Mucosa of stomach (tissue), 1 donor: Measurements from ENCODE around the gene GON4L.
A peak's percentile ranks its signal among the peaks of the same experiment; 100 is the strongest.
"Not testable (repeated sequence)": the region's sequence is repeated elsewhere in the genome, so short reads cannot be mapped to it uniquely, and the experiment has no call there.

Experiments
- H3K27me3 ChIP-seq: one replicate; pipeline ENCODE4 v1.7.0; 2013; ENCODE audit warnings: mild to moderate bottlenecking, low read length; ENCODE audit not compliant: control insufficient read depth, insufficient read depth
- H3K36me3 ChIP-seq: one replicate; pipeline ENCODE4 v1.7.0; 2013; ENCODE audit warnings: low read length; ENCODE audit not compliant: control insufficient read depth, insufficient read depth
- H3K4me1 ChIP-seq: one replicate; pipeline ENCODE4 v1.7.0; 2013; ENCODE audit warnings: mild to moderate bottlenecking, low read length; ENCODE audit not compliant: control insufficient read depth, insufficient read depth
- H3K4me3 ChIP-seq: one replicate; pipeline ENCODE4 v1.7.0; 2013; ENCODE audit warnings: low read length
- H3K9ac ChIP-seq: one replicate; pipeline ENCODE4 v1.7.0; 2013; ENCODE audit warnings: mild to moderate bottlenecking, low read length, moderate library complexity
- H3K9me3 ChIP-seq: one replicate; pipeline ENCODE4 v1.7.0; 2013; ENCODE audit warnings: mild to moderate bottlenecking, low read length, moderate library complexity; ENCODE audit not compliant: control insufficient read depth
- donor health status: Pancreatic carcinoma.

GON4L gene, protein sequence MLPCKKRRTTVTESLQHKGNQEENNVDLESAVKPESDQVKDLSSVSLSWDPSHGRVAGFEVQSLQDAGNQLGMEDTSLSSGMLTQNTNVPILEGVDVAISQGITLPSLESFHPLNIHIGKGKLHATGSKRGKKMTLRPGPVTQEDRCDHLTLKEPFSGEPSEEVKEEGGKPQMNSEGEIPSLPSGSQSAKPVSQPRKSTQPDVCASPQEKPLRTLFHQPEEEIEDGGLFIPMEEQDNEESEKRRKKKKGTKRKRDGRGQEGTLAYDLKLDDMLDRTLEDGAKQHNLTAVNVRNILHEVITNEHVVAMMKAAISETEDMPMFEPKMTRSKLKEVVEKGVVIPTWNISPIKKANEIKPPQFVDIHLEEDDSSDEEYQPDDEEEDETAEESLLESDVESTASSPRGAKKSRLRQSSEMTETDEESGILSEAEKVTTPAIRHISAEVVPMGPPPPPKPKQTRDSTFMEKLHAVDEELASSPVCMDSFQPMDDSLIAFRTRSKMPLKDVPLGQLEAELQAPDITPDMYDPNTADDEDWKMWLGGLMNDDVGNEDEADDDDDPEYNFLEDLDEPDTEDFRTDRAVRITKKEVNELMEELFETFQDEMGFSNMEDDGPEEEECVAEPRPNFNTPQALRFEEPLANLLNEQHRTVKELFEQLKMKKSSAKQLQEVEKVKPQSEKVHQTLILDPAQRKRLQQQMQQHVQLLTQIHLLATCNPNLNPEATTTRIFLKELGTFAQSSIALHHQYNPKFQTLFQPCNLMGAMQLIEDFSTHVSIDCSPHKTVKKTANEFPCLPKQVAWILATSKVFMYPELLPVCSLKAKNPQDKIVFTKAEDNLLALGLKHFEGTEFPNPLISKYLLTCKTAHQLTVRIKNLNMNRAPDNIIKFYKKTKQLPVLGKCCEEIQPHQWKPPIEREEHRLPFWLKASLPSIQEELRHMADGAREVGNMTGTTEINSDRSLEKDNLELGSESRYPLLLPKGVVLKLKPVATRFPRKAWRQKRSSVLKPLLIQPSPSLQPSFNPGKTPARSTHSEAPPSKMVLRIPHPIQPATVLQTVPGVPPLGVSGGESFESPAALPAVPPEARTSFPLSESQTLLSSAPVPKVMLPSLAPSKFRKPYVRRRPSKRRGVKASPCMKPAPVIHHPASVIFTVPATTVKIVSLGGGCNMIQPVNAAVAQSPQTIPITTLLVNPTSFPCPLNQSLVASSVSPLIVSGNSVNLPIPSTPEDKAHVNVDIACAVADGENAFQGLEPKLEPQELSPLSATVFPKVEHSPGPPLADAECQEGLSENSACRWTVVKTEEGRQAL (N-terminal part only)

DNA sequence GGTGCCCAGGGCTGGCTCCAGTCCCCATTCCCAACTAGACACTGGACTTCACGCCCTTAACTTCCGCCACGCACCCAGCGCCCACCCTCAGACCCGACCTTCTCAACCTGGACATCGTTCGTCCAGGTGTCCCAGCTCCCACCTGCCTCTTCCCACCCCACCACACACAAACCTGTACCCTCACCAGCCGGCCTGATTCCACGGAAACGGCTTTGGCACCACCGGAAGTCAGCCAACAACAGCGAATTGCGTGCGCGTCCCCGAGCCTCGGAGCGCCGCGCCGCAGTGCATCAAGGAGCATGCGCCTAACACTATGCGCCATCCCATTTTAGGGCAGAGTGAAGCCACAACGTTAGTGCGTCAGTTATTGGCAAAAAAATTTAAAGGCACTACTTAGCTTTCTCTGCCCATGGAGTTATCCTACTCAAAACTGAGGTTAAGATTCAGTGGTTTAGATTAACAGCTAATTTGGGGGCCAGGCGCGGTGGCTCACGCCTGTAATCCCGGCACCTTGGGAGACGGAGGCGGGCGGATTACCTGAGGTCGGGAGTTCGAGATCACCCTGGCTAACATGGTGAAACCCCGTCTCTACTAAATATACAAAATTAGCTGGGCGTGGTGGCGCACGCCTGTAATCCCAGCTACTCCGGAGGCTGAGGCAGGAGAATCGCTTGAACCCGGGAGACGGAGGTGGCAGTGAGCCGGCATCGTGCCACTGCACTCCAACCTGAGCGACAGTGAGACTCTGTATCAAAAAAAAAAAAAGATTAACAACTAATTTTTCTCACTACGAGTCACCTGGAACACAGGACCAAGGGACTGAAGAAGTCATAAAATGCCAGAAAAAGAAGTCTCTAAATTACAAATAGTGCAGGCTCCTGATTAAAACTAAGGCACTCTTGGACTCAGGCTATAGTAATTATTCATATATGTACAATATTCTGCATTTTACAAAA is at the start of gene GON4L:
TSS of gene GON4L (minus strand) at position 240 of the 956 bp plus-strand sequence. CDS start 3,434 bp downstream, outside the sequence.
- Histone ChIP-seq H3K9ac (peak within 1 kb of the TSS; percentile 85), H3K4me1 (peaks cover 21% of the 10 kb centered on the region), H3K4me3 (peak within 1 kb of the TSS; percentile 68), H3K27me3 (peaks cover 11% of the 10 kb centered on the region), H3K9me3 (no peaks in the 10 kb centered on the region), H3K36me3 (no peaks in the 10 kb centered on the region)

DNA sequence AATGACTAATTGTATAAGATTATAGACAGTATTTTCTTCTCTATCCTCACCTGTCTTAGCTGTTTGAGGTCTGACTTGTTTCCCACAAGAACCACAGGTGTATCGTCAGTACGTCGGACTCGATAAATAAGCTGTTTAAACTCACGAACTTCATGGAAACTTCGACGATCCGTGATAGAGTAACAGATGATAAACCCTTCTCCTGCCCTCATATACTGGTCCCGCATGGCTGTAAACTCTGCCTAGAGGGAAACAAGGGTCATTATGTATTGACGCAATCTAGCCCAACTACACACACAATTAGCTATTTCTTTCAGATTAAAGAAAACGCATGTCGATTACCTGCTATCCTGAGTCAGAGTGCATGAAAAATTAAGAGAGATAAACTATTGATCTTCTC is 47.2 kb upstream of the GON4L start:
- Histone ChIP-seq H3K4me1 (peaks cover under 1% of the 10 kb centered on the region), H3K4me3 (no peak overlapping the region), H3K9me3 (no peaks in the 10 kb centered on the region), H3K9ac (no peak overlapping the region), H3K36me3 (no peaks in the 10 kb centered on the region), H3K27me3 (no peaks in the 10 kb centered on the region)

DNA sequence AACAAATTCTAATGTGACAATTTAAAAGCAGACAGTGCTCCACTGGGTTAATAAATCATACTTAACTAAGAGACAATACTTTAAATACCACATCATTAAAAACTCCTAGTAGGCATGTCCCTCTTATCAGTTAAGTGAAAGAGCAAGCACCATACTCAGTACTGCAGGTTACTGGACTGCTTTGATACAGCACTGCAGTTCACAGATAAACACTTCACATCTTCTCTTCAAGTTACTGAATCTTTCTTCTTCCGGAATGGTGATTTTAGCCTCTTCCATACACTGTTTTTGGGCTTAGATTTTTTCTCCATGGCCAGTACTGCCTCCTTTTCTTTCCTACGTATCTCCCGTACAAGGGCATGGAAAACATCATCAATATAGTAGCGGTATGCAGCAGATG is 43.1 kb upstream of the GON4L start:
- Histone ChIP-seq H3K4me1 (no peaks in the 10 kb centered on the region), H3K27me3 (no peaks in the 10 kb centered on the region), H3K9ac (no peak overlapping the region), H3K9me3 (no peaks in the 10 kb centered on the region), H3K36me3 (no peaks in the 10 kb centered on the region), H3K4me3 (no peak overlapping the region)

DNA sequence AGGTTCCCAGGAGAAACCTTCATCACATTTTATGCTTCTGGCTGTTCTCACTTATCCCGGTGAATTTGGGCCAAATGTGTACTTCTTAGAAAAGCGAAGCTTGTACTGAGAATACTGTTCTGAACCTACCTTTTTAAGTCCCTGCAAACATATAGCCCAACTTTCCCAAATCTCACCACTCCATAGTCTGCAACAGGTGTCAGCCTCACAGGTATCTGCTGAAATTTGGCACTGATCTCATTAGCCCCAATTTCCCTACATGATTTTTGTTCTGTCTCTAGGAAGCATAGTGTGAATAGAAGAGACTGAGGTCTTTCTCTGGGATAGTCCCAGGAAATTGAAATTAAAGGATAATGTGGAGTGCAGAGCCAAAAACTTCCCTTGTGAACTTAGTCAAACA is 42.7 kb upstream of the GON4L start:
- Histone ChIP-seq H3K9me3 (no peaks in the 10 kb centered on the region), H3K9ac (no peak overlapping the region), H3K27me3 (no peaks in the 10 kb centered on the region), H3K36me3 (no peaks in the 10 kb centered on the region), H3K4me3 (no peak overlapping the region), H3K4me1 (no peaks in the 10 kb centered on the region)

DNA sequence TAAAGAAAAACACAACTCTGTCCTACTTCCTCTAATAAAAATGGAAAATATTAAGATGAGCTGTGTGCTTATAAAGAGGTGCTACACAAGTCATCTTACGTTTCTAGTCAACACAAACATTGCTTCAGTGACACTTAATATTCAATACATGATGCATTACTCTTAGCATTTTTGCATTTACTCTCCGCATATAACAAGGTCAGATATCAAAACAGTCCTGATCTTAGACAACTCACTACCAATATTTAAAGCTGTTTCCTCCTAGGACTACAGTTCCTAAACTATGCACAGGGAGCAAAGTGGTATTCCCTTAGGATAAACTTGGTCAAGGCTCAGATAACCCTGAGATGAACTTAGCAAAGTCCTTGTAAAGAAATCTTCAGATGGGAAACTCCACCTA is 41.9 kb upstream of the GON4L start:
- H3K36me3 ChIP-seq: no peaks in the 10 kb centered on the region
- H3K4me1 ChIP-seq: no peaks in the 10 kb centered on the region
- H3K27me3 ChIP-seq: no peaks in the 10 kb centered on the region
- no peak overlapping the region for H3K9ac ChIP-seq
- H3K9me3 ChIP-seq: no peaks in the 10 kb centered on the region
- H3K4me3 ChIP-seq: no peak overlapping the region

DNA sequence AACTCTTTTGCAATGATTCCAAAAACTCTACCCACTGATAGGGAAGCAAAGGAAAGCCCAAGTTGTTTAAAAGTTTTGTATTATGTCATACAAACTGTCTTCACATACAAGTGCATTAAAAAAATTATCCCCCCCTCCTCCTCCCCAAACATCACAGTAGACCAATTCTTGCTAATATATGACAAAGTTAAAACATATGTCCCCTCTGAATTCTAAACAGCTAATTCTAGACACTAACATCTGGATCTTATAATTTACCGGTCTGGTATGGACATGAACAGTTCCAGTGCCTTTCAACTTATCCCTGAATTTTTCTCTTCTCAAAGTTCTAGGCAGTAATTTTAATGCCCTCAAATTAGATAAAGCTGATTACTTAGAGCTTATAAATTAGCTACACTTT is 40.7 kb upstream of the GON4L start:
- Histone ChIP-seq H3K9ac (no peak overlapping the region), H3K27me3 (no peaks in the 10 kb centered on the region), H3K4me3 (no peak overlapping the region), H3K36me3 (no peaks in the 10 kb centered on the region), H3K4me1 (no peaks in the 10 kb centered on the region), H3K9me3 (no peaks in the 10 kb centered on the region)

DNA sequence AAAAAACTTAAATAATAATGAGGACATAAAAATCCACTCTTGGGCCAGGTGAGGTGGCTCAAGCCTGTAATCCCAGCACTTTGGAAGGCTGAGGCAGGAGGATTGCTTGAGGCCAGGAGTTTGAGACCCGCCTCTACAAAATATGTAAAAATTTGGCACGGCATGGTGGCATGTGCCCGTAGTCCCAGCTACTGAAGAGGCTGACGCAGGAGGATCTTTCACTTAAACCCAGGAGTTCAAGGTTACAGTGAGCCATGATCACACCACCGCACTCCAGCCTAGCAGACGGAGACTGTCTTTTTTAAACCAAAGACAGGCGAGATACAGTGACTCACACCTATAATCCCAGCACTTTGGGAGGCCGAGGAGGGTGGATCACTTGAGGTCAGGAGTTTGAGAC is 39.5 kb upstream of the GON4L start:
- H3K36me3 ChIP-seq, H3K9me3 ChIP-seq, H3K4me3 ChIP-seq, H3K9ac ChIP-seq, H3K27me3 ChIP-seq, H3K4me1 ChIP-seq: not testable (repeated sequence)

DNA sequence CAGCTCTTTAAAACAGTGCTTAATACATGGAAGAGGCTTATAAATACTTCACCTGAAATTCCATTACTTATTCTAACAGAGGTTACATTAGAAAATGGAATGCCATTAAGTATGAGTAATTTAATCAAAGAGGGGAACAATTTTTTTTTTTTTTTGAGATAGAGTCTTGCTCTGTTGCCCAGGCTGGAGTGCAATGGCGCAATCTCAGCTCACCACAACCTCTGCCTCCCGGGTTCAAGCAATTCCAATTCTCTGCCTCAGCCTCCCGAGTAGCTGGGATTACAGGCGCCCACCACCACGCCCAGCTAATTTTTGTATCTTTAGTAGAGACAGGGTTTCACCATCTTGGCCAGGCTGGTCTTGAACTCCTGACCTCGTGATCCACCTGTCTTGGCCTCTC is 38.6 kb upstream of the GON4L start:
- H3K4me3 ChIP-seq, H3K9me3 ChIP-seq, H3K9ac ChIP-seq, H3K4me1 ChIP-seq, H3K36me3 ChIP-seq, H3K27me3 ChIP-seq: not testable (repeated sequence)

DNA sequence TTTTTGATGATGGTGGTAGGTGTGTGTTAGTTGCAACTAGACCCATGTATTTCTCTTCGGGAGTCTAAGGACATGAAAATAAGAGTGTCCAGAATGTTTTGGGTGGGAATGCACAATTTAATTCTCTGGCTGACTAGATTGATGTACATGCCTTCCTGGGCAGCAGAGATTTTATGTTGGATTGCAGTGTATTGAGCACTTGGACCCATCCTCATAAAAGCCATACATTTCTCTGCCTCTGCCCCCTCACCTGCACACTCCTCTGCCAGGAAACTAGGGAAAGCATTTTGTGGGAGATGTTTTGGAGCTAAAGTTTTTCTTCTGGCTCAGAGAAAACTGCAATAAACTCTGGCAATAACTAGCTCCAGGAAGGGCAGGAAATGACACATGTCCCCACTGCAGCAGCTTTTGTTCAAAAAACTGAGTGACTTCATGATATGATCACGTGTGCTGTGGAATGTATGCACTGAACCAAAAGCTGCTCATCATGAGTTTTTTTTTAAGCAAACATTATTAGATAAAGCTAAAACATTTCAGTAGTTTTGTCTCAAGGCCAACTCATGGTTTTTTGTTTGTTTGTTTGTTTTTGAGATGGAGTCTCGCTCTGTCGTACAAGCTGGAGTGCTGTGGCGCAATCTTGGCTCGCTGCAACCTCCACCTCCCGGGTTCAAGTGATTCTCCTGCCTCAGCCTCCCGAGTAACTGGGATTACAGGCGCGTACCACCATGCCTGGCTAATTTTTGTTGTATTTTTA is 36.6 kb upstream of the GON4L start:
- no peaks in the 10 kb centered on the region for H3K27me3 ChIP-seq
- H3K9ac ChIP-seq: no peak overlapping the region
- H3K36me3 ChIP-seq: no peaks in the 10 kb centered on the region
- no peaks in the 10 kb centered on the region for H3K9me3 ChIP-seq
- H3K4me1 ChIP-seq: no peaks in the 10 kb centered on the region
- H3K4me3 ChIP-seq: no peak overlapping the region

DNA sequence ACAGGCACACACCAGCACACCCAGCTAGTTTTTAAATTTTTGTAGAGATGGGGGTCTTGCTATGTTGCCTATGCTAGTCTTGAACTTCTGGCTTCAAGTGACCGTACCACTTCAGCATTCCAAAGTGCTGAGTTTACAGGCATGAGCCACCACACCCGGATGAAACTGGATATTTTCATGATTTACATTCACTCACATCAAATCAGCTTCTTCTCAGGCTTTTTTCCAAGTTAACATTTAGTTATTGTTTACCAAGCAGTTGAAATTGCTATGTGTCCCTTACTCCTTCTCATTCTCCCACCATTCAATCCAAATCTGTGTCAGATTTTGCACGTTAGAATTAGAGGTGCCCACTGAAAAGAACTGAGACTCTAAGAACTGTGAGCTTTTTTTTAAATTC is 35.8 kb upstream of the GON4L start:
- Histone ChIP-seq H3K9ac (no peak overlapping the region), H3K36me3 (no peaks in the 10 kb centered on the region), H3K4me1 (no peaks in the 10 kb centered on the region), H3K27me3 (no peaks in the 10 kb centered on the region), H3K4me3 (no peak overlapping the region), H3K9me3 (no peaks in the 10 kb centered on the region)
